ENCODE data around the gene TEX14.

The TEX14 gene

GRCh38 chr17:58529275-58529674, 162.6 kb downstream of the TEX14 start:
- no peak for TF ChIP-seq CTCF (conservative IDR thresholded peaks at IDR 0.05)
- H3K27ac ChIP-seq = no peak overlapping the region

GRCh38 chr17:58528443-58528842, 163.4 kb downstream of the TEX14 start:
- H3K27ac ChIP-seq = no peak overlapping the region
- TF ChIP-seq CTCF (conservative IDR thresholded peaks at IDR 0.05) = no peak

- no peak overlapping the region for H3K27ac ChIP-seq
- no peak for TF ChIP-seq CTCF (conservative IDR thresholded peaks at IDR 0.05)
Measured at GRCh38 chr17:58527949-58528348, 163.9 kb downstream of the TEX14 start.

GRCh38 chr17:58527306-58527705, 164.5 kb downstream of the TEX14 start:
- no peak for TF ChIP-seq CTCF (conservative IDR thresholded peaks at IDR 0.05)
- no peak overlapping the region for H3K27ac ChIP-seq

GRCh38 chr17:58525239-58525638, 166.6 kb downstream of the TEX14 start:
- TF ChIP-seq CTCF (conservative IDR thresholded peaks at IDR 0.05) = no peak
- H3K27ac ChIP-seq = no peak overlapping the region

- no peak for TF ChIP-seq CTCF (conservative IDR thresholded peaks at IDR 0.05)
- no peak overlapping the region for H3K27ac ChIP-seq
Measured at GRCh38 chr17:58521680-58522079, 170.2 kb downstream of the TEX14 start.

- no peak overlapping the region for H3K27ac ChIP-seq
- no peak; the same call in 1 of the 2 replicates for TF ChIP-seq CTCF (conservative IDR thresholded peaks at IDR 0.05)
Measured at GRCh38 chr17:58520843-58521430, 170.9 kb downstream of the TEX14 start.

Measured in VCaP (cell line).